ENCODE results near the gene PDLIM5.
"Not testable (repeated sequence)": the region's sequence is repeated elsewhere in the genome, so short reads cannot be mapped to it uniquely, and the experiment has no call there.

PDLIM5 gene

DNA sequence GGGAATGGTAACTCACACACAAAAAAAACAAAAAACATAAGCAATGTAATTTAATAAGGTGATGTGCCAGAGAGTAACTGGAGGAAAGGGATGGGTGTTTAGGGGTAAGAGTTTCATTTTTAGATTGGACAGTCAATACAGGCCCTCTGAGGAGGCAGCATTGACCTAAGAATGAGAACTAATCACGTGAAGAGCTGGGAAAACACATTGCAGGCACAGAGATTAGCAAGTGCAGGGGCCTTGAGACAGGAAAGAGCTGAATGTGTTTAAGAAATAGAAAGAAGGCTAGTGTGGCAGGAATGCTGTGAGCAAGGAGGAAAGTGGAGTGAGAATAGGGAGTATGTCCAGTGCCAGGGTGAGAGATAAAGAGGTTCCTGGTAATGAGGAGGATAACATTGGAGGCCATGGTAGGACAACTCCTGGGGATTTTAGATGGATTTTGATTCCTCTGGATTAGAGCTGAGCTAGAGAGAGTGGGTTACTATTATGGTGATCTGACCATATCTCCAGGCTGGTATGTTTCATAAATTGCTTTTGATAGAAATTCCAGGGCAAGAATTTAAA lies 17.6 kb downstream of the PDLIM5 start:
- FAIRE-seq (no peak), DNase-seq (ENCODE audit: insufficient read length, low spot score) (no peak)
- TF ChIP-seq PAX5 (IDR thresholded peaks at IDR 0.05; ENCODE audit: insufficient read depth, low read length, severe bottlenecking) (no peak), POU2F2 (IDR thresholded peaks at IDR 0.05; ENCODE audit: low read depth, low read length) (no peak), POLR2A (IDR thresholded peaks at IDR 0.05; ENCODE audit: low read depth, low read length) (no peak), POLR2AphosphoS5 (IDR thresholded peaks at IDR 0.05; ENCODE audit: low read depth, low read length) (no peak), SPI1 (IDR thresholded peaks at IDR 0.05; ENCODE audit: low read depth, low read length) (no peak), TAF1 (IDR thresholded peaks at IDR 0.05; ENCODE audit: low read depth, low read length) (no peak)

DNA sequence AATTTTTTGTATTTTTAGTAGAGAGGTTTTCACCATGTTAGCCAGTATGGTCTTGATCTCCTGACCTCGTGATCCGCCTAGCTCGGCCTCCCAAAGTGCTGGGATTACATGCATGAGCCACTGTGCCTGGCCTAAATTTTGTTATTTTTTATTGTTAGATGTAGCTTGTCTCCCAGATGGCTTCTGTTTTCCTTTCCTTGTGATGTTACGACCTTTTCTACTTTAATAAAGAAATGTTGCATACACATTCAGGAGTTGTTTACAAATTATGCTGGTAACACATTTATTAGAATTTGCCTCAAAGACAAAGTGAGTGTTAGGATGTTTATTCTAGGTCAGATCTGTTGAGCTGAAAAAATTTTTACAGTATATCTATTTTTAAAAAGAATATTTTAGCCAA lies 18.4 kb downstream of the PDLIM5 start:
- FAIRE-seq, result no peak
- DNase-seq (ENCODE audit: insufficient read length, low spot score), result no peak
- TF ChIP-seq TAF1 (IDR thresholded peaks at IDR 0.05; ENCODE audit: low read depth, low read length) (no peak), PAX5 (IDR thresholded peaks at IDR 0.05; ENCODE audit: insufficient read depth, low read length, severe bottlenecking) (no peak)

DNA sequence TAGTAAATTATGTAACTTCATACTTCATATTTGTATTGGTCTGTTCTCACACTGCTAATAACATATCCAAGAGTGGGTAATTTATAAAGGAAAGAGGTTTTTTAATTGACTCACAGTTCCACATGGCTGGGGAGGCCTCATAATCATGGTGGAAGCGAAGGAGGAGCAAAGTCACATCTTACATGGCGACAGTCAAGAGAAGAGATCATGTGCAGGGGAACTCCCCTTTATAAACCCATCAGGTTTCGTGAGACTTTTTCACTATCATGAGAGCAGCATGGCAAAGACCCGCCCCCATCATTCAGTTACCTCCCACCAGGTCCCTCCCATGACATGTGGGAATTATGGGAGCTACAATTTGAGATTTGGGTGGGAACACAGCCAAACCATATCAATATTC lies 19.0 kb downstream of the PDLIM5 start:
- not testable (repeated sequence) for DNase-seq (ENCODE audit: insufficient read length, low spot score); FAIRE-seq

DNA sequence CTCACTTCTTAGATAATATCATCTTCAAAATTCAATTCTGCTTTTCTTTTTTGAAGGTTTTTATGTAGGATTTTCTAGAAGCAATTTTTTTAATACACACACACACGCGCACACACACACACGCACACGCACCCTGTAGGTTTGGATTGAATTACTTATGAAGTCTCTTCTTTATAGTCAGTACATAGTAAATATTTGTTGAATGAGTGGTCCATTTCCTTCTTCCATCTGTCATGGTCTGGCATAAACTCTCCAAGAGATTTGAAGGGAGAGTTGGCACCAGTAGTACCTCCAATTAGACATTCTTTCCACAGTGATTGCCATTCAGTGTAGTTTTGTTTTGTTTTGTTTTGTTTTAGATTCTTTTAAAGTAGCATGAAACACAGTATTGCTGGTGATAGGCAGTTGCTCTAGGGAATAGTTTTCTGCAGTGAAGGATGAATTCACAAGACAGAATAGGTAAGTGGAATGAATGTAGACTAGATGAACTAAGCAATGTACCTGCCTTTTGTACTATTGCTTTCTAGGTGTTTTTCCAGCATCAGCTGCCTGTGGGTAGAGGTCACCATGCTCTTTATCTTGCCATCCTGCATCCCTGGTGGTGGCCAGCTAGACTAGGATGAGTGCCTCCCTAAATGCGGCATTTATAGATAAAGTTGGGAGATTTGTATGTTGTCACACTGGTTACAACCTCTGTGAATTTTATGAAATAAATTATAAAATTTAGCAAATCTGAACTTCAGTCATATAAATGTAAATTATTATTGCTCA lies 20.5 kb downstream of the PDLIM5 start:
- FAIRE-seq (no peak), DNase-seq (ENCODE audit: insufficient read length, low spot score) (no peak)
- TF ChIP-seq POU2F2 (IDR thresholded peaks at IDR 0.05; ENCODE audit: low read depth, low read length) (no peak), TAF1 (IDR thresholded peaks at IDR 0.05; ENCODE audit: low read depth, low read length) (no peak), POLR2AphosphoS5 (IDR thresholded peaks at IDR 0.05; ENCODE audit: low read depth, low read length) (no peak), SPI1 (IDR thresholded peaks at IDR 0.05; ENCODE audit: low read depth, low read length) (no peak), POLR2A (IDR thresholded peaks at IDR 0.05; ENCODE audit: low read depth, low read length) (no peak), PAX5 (IDR thresholded peaks at IDR 0.05; ENCODE audit: insufficient read depth, low read length, severe bottlenecking) (no peak)

DNA sequence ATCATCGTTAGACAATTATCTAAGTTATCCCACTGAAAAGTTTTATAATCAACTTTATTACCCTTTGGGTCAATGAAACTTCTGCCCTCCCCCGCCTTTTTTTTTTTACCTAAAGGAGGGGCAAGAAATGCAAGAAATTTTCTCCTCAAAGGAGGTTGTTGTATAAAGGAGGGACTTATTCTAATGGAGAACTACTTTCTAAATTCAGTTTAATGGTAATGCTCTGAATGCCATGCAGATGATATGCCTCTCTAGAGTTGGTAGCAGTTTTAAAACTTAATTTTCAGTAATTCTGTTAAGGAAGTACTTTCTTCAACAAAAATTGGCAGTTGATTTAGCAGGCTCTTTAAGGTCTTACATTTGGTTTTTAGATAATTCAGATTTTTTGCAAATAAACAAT lies 23.3 kb downstream of the PDLIM5 start:
- no peak for DNase-seq (ENCODE audit: insufficient read length, low spot score)
- FAIRE-seq, result no peak
- TF ChIP-seq POU2F2 (IDR thresholded peaks at IDR 0.05; ENCODE audit: low read depth, low read length), result no peak
- no peak for TF ChIP-seq POLR2AphosphoS5 (IDR thresholded peaks at IDR 0.05; ENCODE audit: low read depth, low read length)
- TF ChIP-seq SPI1 (IDR thresholded peaks at IDR 0.05; ENCODE audit: low read depth, low read length), result no peak
- TF ChIP-seq PAX5 (IDR thresholded peaks at IDR 0.05; ENCODE audit: insufficient read depth, low read length, severe bottlenecking), result no peak
- no peak for TF ChIP-seq POLR2A (IDR thresholded peaks at IDR 0.05; ENCODE audit: low read depth, low read length)
- TF ChIP-seq TAF1 (IDR thresholded peaks at IDR 0.05; ENCODE audit: low read depth, low read length), result no peak

DNA sequence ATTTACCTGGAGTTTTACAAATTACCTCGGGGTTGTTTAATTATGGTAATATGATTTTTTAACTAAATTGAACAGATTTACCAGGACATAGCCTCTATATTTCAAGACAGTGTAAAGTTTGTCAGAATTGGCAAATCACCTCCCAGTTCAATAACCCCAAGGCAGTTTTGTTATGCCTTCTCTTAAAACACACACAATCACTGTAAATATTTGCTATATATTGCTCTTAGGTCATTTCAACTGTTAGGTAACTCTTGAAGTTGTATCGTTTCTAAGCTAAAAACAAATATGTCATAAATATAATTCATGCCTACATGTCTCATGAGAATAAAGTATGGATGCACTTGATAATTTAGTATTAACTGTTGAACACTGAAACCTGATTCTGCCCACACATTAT lies 24.1 kb downstream of the PDLIM5 start:
- no peak for TF ChIP-seq SPI1 (IDR thresholded peaks at IDR 0.05; ENCODE audit: low read depth, low read length)
- TF ChIP-seq POU2F2 (IDR thresholded peaks at IDR 0.05; ENCODE audit: low read depth, low read length), result no peak
- TF ChIP-seq PAX5 (IDR thresholded peaks at IDR 0.05; ENCODE audit: insufficient read depth, low read length, severe bottlenecking), result no peak
- no peak for TF ChIP-seq TAF1 (IDR thresholded peaks at IDR 0.05; ENCODE audit: low read depth, low read length)
- DNase-seq (ENCODE audit: insufficient read length, low spot score) (no peak), FAIRE-seq (no peak)

DNA sequence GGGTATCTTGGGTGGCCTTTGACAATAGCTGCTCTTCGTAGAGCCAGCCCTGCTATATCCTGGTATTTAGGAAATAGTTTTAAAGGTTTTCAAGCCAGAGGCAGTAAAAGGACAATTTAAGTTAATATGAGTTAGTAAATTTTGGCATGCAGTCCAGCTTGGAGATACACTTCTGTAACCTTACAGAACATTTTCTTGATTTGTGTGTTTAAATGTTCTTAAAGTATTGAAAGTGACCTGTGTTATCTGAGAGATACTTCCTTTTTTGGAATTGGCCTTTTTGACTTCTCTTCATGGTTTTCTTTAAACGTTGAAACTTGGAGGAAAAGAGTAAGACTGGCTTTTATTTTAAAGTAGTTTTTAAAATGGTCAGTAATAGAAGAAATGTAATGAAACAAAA lies 25.5 kb downstream of the PDLIM5 start:
- FAIRE-seq, result no peak
- TF ChIP-seq POU2F2 (IDR thresholded peaks at IDR 0.05; ENCODE audit: low read depth, low read length) (no peak), TAF1 (IDR thresholded peaks at IDR 0.05; ENCODE audit: low read depth, low read length) (no peak), SPI1 (IDR thresholded peaks at IDR 0.05; ENCODE audit: low read depth, low read length) (no peak), POLR2A (IDR thresholded peaks at IDR 0.05; ENCODE audit: low read depth, low read length) (no peak), POLR2AphosphoS5 (IDR thresholded peaks at IDR 0.05; ENCODE audit: low read depth, low read length) (no peak), PAX5 (IDR thresholded peaks at IDR 0.05; ENCODE audit: insufficient read depth, low read length, severe bottlenecking) (no peak)
- no peak for DNase-seq (ENCODE audit: insufficient read length, low spot score)

DNA sequence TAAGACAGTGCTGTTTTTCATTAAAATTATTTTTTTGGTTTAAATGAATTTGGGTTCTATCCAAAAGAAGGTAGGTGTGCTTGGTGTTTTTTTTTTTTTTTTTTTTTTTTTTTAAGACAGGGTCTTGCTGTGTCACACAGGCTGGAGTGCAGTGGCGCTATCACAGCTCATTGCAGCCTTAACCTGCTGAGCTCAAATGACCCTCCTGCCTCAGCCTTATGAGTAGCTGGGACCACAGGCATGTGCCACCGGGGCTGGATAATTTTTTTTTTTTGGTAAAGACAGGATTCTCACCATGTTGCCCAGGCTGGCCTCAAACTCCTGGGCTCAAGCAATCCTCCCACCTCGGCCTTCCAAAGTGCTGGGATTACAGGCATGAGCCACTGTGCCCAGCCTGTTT lies 27.1 kb downstream of the PDLIM5 start:
- not testable (repeated sequence) for DNase-seq (ENCODE audit: insufficient read length, low spot score); FAIRE-seq

DNA sequence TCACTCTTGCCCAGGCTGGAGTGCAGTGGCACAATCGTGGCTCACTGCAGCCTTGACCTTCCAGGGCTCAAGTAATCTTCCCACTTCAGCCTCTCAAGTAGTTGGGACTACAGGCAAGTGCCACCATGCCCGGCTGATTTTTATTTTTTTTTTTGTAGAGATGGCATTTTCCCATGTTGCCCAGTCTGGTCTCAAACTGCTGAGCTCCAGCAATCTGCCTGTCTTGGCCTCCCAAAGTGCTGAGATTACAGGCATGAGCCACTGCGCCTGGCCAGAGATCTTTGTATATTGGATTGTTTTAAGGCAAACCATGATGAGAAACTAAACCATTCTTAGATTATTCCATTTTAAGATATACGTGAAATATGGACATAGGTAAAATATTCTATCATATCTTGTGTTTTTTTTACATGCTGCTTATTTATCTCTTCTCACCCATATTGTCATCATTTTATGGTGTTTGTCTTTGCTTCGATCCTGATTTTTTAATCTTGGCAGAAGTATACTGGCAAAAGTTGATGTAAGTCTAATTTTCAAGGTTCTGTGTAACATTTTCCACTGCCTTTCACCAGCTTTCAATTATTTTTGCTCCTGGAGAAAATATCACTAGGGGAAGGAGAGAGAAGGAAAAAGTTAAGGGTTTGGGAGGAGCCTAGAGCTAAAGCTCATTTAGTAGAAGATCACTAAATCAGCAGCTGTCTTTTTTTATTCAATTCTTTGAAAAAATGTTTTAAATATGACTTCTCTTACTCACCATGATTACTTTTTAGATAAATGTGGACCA lies 27.8 kb downstream of the PDLIM5 start:
- DNase-seq (ENCODE audit: insufficient read length, low spot score), result no peak
- no peak for TF ChIP-seq POLR2AphosphoS5 (IDR thresholded peaks at IDR 0.05; ENCODE audit: low read depth, low read length)
- no peak for TF ChIP-seq POLR2A (IDR thresholded peaks at IDR 0.05; ENCODE audit: low read depth, low read length)
- no peak for TF ChIP-seq PAX5 (IDR thresholded peaks at IDR 0.05; ENCODE audit: insufficient read depth, low read length, severe bottlenecking)
- no peak for TF ChIP-seq POU2F2 (IDR thresholded peaks at IDR 0.05; ENCODE audit: low read depth, low read length)
- no peak for TF ChIP-seq SPI1 (IDR thresholded peaks at IDR 0.05; ENCODE audit: low read depth, low read length)
- TF ChIP-seq TAF1 (IDR thresholded peaks at IDR 0.05; ENCODE audit: low read depth, low read length), result no peak
- no peak for FAIRE-seq

DNA sequence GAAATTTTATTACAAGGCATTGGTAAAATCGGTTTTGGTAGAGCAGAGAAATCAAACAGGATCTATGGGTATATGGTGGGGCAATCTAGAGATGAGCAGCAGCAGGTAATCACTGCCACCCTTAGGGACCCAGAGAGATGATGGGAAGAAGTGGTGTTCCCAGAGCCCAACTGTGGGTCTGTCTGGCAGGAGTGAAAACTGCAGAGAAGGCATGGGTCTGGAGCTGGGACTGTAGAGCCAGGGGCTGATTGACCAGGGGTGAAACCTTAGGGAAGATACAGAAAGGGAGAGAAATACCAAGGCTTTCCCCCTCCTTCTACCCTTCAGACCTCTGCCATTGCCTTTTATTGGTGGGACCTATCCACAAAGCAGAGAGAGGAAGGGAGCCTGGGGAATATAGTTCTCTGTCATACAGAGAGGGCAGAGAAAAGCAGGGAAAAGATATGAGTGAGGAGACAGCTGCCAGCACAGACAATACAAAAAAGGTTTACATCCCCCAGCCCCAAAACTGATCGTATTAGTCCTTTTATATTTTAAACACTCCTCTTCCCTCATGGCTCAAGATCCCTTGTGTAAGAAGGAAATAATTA lies 28.7 kb downstream of the PDLIM5 start:
- DNase-seq (ENCODE audit: insufficient read length, low spot score) (no peak), FAIRE-seq (no peak)
- no peak for TF ChIP-seq POLR2A (IDR thresholded peaks at IDR 0.05; ENCODE audit: low read depth, low read length)
- no peak for TF ChIP-seq POU2F2 (IDR thresholded peaks at IDR 0.05; ENCODE audit: low read depth, low read length)
- no peak for TF ChIP-seq TAF1 (IDR thresholded peaks at IDR 0.05; ENCODE audit: low read depth, low read length)
- TF ChIP-seq SPI1 (IDR thresholded peaks at IDR 0.05; ENCODE audit: low read depth, low read length), result no peak
- no peak for TF ChIP-seq PAX5 (IDR thresholded peaks at IDR 0.05; ENCODE audit: insufficient read depth, low read length, severe bottlenecking)
- TF ChIP-seq POLR2AphosphoS5 (IDR thresholded peaks at IDR 0.05; ENCODE audit: low read depth, low read length), result no peak

Measured in GM12891 (cell line).